ENCODE results near the gene RSL24D1. TPM values are rescaled to one million over a fixed set of nuclear protein-coding genes. Genes with fewer than 3 reads are reported as not detected.

The RSL24D1 gene
- total RNA-seq, 1 experiment from 2014 or later, result 149 TPM

DNA sequence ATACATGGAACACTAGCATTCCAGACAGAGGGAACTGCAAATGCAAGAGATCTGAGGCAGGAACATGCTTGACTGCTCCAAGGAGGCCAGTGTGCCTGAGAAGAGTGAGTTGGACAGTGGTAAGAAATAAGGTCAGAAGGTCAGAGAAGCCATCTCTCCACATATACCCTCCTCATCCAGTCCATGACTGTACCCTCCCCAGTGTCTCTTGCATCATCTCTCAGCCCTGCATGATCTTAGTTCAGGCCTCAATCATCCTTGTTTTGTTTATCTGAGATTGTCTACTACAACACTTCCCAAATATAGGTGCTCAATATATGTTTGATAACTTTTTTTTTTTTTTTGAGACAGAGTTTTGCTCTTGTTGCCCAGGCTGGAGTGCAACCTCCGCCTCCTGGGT, 5.5 kb upstream of the RSL24D1 start:
- no peak overlapping the region for H3K4me3 ChIP-seq (replicated peaks in 1 of 2; ENCODE audit: low read depth in 1 of 2, low read length in 2 of 2)
- no TSS peak for BruUV-seq (replicated peaks)
- no peaks in the 10 kb centered on the region for H3K9me2 ChIP-seq (ENCODE audit: insufficient read depth)
- no peak overlapping the region for H2AFZ ChIP-seq (ENCODE audit: low read depth, low read length, poor library complexity, severe bottlenecking)
- no peak for ATAC-seq
- H3K4me1 ChIP-seq (ENCODE audit: control insufficient read depth in 1 of 2, insufficient read depth in 2 of 2, low read length in 2 of 2), result peaks cover 4 to 9% of the 10 kb centered on the region in 2 experiments; a peak in 2 of 4 replicates
- H4K20me1 ChIP-seq (ENCODE audit: insufficient read depth), result no peaks in the 10 kb centered on the region
- H3K27me3 ChIP-seq (ENCODE audit: insufficient read depth, low read length), result no peaks in the 10 kb centered on the region
- DNase-seq (ENCODE audit: low read depth, low spot score), result no peak
- H3K9ac ChIP-seq (ENCODE audit: low read length), result no peak overlapping the region
- H3K27ac ChIP-seq (ENCODE audit: low read depth, low read length), result no peak overlapping the region
- H3K79me2 ChIP-seq (ENCODE audit: insufficient read depth, low read length), result no peaks in the 10 kb centered on the region
- CTCF ChIA-PET, result interaction anchor here (0.6 kb wide), 1 partner anchor 570 kb away, joined by 4 read pairs; no protein-coding TSS in a partner anchor
- intact Hi-C loops (cut with micrococcal nuclease), result no loop called here
- H3K9me3 ChIP-seq (ENCODE audit: control insufficient read depth in 1 of 2, insufficient read depth in 1 of 2, low read depth in 1 of 2, low read length in 2 of 2), result no peaks in the 10 kb centered on the region
- RAD21 ChIA-PET (ENCODE audit: low non-redundant PET in 1 of 2, low total read pairs in 2 of 2, uncharacterized antibody in 2 of 2, unreplicated experiment in 2 of 2), result no interaction called here
- TF ChIP-seq SIN3A (IDR thresholded peaks at IDR 0.05; ENCODE audit: low read depth) (no peak), EZH2phosphoT487 (IDR thresholded peaks at IDR 0.05; ENCODE audit: borderline replicate concordance) (no peak), YY1 (IDR thresholded peaks at IDR 0.05; ENCODE audit: extremely low read depth, insufficient replicate concordance, low read depth, low read length) (no peak), EZH2 (IDR thresholded peaks at IDR 0.05) (no peak), SRF (IDR thresholded peaks at IDR 0.05; ENCODE audit: low read depth) (no peak), EGR1 (IDR thresholded peaks at IDR 0.05; ENCODE audit: low read depth) (no peak)
- TF ChIP-seq, protein P1, sequence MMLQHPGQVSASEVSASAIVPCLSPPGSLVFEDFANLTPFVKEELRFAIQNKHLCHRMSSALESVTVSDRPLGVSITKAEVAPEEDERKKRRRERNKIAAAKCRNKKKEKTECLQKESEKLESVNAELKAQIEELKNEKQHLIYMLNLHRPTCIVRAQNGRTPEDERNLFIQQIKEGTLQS (IDR thresholded peaks at IDR 0.05), result no peak
- no peak overlapping the region for H3K4me2 ChIP-seq (ENCODE audit: low read length)
- H3K36me3 ChIP-seq (ENCODE audit: control insufficient read depth in 1 of 2, insufficient read depth in 2 of 2, low read length in 2 of 2), result no peaks in the 10 kb centered on the region
- POLR2A ChIA-PET, result no interaction called here

DNA sequence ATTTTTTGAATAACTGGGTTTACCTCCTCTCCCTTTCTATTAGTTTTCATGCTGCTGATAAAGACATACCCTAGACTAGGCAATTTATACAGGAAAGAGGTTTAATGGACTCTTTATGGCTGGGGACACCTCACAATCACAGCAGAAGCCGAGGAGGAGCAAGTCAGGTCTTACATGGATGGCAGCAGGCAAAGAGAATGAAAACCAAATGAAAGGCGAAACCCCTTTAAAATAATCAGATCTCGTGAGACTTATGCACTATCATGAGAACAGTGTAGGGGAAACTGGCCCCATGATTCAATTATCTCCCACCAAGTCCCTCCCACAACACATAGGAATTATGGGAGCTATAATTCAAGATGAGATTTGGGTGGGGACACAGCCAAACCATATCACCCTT, 2.0 kb upstream of the RSL24D1 start:
- ATAC-seq (no peak), DNase-seq (ENCODE audit: low read depth, low spot score) (no peak)
- no peak overlapping the region for H3K9ac ChIP-seq (ENCODE audit: low read length)
- no peak overlapping the region for H3K4me2 ChIP-seq (ENCODE audit: low read length)
- H3K9me3 ChIP-seq (ENCODE audit: control insufficient read depth in 1 of 2, insufficient read depth in 1 of 2, low read depth in 1 of 2, low read length in 2 of 2), result no peaks in the 10 kb centered on the region
- ChIA-PET CTCF (no interaction called here), POLR2A (no interaction called here), RAD21 (ENCODE audit: low non-redundant PET in 1 of 2, low total read pairs in 2 of 2, uncharacterized antibody in 2 of 2, unreplicated experiment in 2 of 2) (no interaction called here)
- H4K20me1 ChIP-seq (ENCODE audit: insufficient read depth), result peaks cover 3% of the 10 kb centered on the region; the same call in 1 of the 2 replicates
- H3K4me1 ChIP-seq (ENCODE audit: control insufficient read depth in 1 of 2, insufficient read depth in 2 of 2, low read length in 2 of 2), result peaks cover 15 to 21% of the 10 kb centered on the region in 2 experiments; a peak in 3 of 4 replicates
- no peak overlapping the region for H3K4me3 ChIP-seq (replicated peaks in 1 of 2; ENCODE audit: low read depth in 1 of 2, low read length in 2 of 2)
- H3K36me3 ChIP-seq (ENCODE audit: control insufficient read depth in 1 of 2, insufficient read depth in 2 of 2, low read length in 2 of 2), result peaks cover 2 to 3% of the 10 kb centered on the region in 2 experiments; a peak in 1 of 4 replicates
- no peak overlapping the region for H2AFZ ChIP-seq (ENCODE audit: low read depth, low read length, poor library complexity, severe bottlenecking)
- no peaks in the 10 kb centered on the region for H3K27me3 ChIP-seq (ENCODE audit: insufficient read depth, low read length)
- intact Hi-C loops (cut with micrococcal nuclease), result no loop called here
- no TSS peak for BruUV-seq (replicated peaks)
- peaks cover 31% of the 10 kb centered on the region for H3K79me2 ChIP-seq (ENCODE audit: insufficient read depth, low read length)
- no peaks in the 10 kb centered on the region for H3K9me2 ChIP-seq (ENCODE audit: insufficient read depth)
- H3K27ac ChIP-seq (ENCODE audit: low read depth, low read length), result no peak overlapping the region
- TF ChIP-seq, protein P2, sequence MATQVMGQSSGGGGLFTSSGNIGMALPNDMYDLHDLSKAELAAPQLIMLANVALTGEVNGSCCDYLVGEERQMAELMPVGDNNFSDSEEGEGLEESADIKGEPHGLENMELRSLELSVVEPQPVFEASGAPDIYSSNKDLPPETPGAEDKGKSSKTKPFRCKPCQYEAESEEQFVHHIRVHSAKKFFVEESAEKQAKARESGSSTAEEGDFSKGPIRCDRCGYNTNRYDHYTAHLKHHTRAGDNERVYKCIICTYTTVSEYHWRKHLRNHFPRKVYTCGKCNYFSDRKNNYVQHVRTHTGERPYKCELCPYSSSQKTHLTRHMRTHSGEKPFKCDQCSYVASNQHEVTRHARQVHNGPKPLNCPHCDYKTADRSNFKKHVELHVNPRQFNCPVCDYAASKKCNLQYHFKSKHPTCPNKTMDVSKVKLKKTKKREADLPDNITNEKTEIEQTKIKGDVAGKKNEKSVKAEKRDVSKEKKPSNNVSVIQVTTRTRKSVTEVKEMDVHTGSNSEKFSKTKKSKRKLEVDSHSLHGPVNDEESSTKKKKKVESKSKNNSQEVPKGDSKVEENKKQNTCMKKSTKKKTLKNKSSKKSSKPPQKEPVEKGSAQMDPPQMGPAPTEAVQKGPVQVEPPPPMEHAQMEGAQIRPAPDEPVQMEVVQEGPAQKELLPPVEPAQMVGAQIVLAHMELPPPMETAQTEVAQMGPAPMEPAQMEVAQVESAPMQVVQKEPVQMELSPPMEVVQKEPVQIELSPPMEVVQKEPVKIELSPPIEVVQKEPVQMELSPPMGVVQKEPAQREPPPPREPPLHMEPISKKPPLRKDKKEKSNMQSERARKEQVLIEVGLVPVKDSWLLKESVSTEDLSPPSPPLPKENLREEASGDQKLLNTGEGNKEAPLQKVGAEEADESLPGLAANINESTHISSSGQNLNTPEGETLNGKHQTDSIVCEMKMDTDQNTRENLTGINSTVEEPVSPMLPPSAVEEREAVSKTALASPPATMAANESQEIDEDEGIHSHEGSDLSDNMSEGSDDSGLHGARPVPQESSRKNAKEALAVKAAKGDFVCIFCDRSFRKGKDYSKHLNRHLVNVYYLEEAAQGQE (IDR thresholded peaks at IDR 0.05; ENCODE audit: low read depth), result no peak
- no peak for TF ChIP-seq SRF (IDR thresholded peaks at IDR 0.05; ENCODE audit: low read depth)
- TF ChIP-seq SP1 (IDR thresholded peaks at IDR 0.05; ENCODE audit: low read depth), result no peak
- TF ChIP-seq, protein P3, sequence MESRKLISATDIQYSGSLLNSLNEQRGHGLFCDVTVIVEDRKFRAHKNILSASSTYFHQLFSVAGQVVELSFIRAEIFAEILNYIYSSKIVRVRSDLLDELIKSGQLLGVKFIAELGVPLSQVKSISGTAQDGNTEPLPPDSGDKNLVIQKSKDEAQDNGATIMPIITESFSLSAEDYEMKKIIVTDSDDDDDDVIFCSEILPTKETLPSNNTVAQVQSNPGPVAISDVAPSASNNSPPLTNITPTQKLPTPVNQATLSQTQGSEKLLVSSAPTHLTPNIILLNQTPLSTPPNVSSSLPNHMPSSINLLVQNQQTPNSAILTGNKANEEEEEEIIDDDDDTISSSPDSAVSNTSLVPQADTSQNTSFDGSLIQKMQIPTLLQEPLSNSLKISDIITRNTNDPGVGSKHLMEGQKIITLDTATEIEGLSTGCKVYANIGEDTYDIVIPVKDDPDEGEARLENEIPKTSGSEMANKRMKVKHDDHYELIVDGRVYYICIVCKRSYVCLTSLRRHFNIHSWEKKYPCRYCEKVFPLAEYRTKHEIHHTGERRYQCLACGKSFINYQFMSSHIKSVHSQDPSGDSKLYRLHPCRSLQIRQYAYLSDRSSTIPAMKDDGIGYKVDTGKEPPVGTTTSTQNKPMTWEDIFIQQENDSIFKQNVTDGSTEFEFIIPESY (IDR thresholded peaks at IDR 0.05; ENCODE audit: extremely low read depth, insufficient replicate concordance, low read length), result no peak
- no peak for TF ChIP-seq CBX3 (IDR thresholded peaks at IDR 0.05; ENCODE audit: low read depth)
- no peak for TF ChIP-seq EGR1 (IDR thresholded peaks at IDR 0.05; ENCODE audit: low read depth)
- TF ChIP-seq ZFX (IDR thresholded peaks at IDR 0.05), result no peak
- no peak for TF ChIP-seq CEBPB (IDR thresholded peaks at IDR 0.05; ENCODE audit: low read depth)
- no peak for TF ChIP-seq ZNF274 (IDR thresholded peaks at IDR 0.05; ENCODE audit: low read depth, low read length)
- TF ChIP-seq EZH2 (IDR thresholded peaks at IDR 0.05), result no peak
- TF ChIP-seq POLR2A (IDR thresholded peaks at IDR 0.05; ENCODE audit: borderline replicate concordance, extremely low read depth, insufficient read depth, insufficient read length), result no peak
- no peak for TF ChIP-seq TCF7L2 (IDR thresholded peaks at IDR 0.05; ENCODE audit: borderline replicate concordance, extremely low read depth, insufficient read depth, insufficient read length)
